HG03196 (cell line): ENCODE results near the gene NSUN7.

Experiments used
- ATAC-seq: cut with Tn5 transposase; IDR thresholded peaks from one replicate; pipeline ENCODE4 v1.9.1; 2021; ENCODE audit not compliant: unreplicated experiment

Gene NSUN7

GRCh38 chr4:40733752-40734151, 16.0 kb upstream of the NSUN7 start:
- no peak for ATAC-seq

- ATAC-seq, result no peak
These were observed 15.3 kb upstream of the NSUN7 start for GRCh38 chr4:40734497-40734896.

- no peak for ATAC-seq
These were observed 12.8 kb upstream of the NSUN7 start for GRCh38 chr4:40736910-40737309.

GRCh38 chr4:40737879-40738278, 11.9 kb upstream of the NSUN7 start:
- no peak for ATAC-seq

- ATAC-seq, result no peak
These were observed 10.4 kb upstream of the NSUN7 start for GRCh38 chr4:40739347-40739746.

GRCh38 chr4:40744218-40744617, 5.5 kb upstream of the NSUN7 start:
- no peak for ATAC-seq

- ATAC-seq, result no peak
These were observed 4.3 kb upstream of the NSUN7 start for GRCh38 chr4:40745285-40745984.

- no peak for ATAC-seq
These were observed 2.4 kb upstream of the NSUN7 start for GRCh38 chr4:40747207-40747835.

GRCh38 chr4:40750461-40751258, 905 bp downstream of the NSUN7 start:
- ATAC-seq, result no peak

- no peak for ATAC-seq
These were observed 5.9 kb downstream of the NSUN7 start for GRCh38 chr4:40755616-40756015.

- ATAC-seq, result peak; percentile 99
These were observed 13.5 kb downstream of the NSUN7 start for GRCh38 chr4:40763228-40763716.

GRCh38 chr4:40769266-40769665, 19.5 kb downstream of the NSUN7 start:
- no peak for ATAC-seq

- no peak for ATAC-seq
These were observed 28.3 kb downstream of the NSUN7 start for GRCh38 chr4:40778090-40778489.

GRCh38 chr4:40782876-40783275, 33.1 kb downstream of the NSUN7 start:
- no peak for ATAC-seq

- no peak for ATAC-seq
These were observed 36.0 kb downstream of the NSUN7 start for GRCh38 chr4:40785727-40786126.

- no peak for ATAC-seq
These were observed 38.6 kb downstream of the NSUN7 start for GRCh38 chr4:40788331-40788730.

- no peak for ATAC-seq
These were observed 39.3 kb downstream of the NSUN7 start for GRCh38 chr4:40789031-40789430.

- ATAC-seq, result no peak
These were observed 40.0 kb downstream of the NSUN7 start for GRCh38 chr4:40789771-40790170.

GRCh38 chr4:40800064-40800463, 50.3 kb downstream of the NSUN7 start:
- ATAC-seq, result peak; percentile 76

GRCh38 chr4:40804598-40804997, 54.8 kb downstream of the NSUN7 start:
- ATAC-seq, result no peak

GRCh38 chr4:40808926-40809457, 59.2 kb downstream of the NSUN7 start:
- ATAC-seq, result no peak

GRCh38 chr4:40811956-40812355, 62.2 kb downstream of the NSUN7 start:
- ATAC-seq, result no peak
